Mesothelial cell of epicardium (in vitro differentiated cells): ENCODE measurements around the gene YY1AP1. TPM values are rescaled to one million over a fixed set of nuclear protein-coding genes. Genes with fewer than 3 reads are reported as not detected.
"Not testable (repeated sequence)": the region's sequence is repeated elsewhere in the genome, so short reads cannot be mapped to it uniquely, and the experiment has no call there.

Experiments
- DNase-seq, 2 experiments: peaks; one replicate each; pipeline ENCODE4 v3.0.0; 2021; ENCODE audit warnings: low spot score in 2 of 2; ENCODE audit not compliant: unreplicated experiment in 2 of 2
- H3K27ac Mint-ChIP-seq: 2 replicates; pipeline ENCODE4 v1.8.0; 2021; ENCODE audit warnings: mixed read lengths
- H3K27me3 Mint-ChIP-seq: 2 replicates; pipeline ENCODE4 v1.8.0; 2021; ENCODE audit warnings: low read depth, mixed read lengths
- H3K36me3 Mint-ChIP-seq: 2 replicates; pipeline ENCODE4 v1.8.0; 2021; ENCODE audit warnings: mixed read lengths
- H3K4me1 Mint-ChIP-seq: 2 replicates; pipeline ENCODE4 v1.8.0; 2021; ENCODE audit warnings: mixed read lengths
- H3K4me3 Mint-ChIP-seq: 2 replicates; pipeline ENCODE4 v1.8.0; 2021; ENCODE audit warnings: mild to moderate bottlenecking, moderate library complexity, mixed read lengths
- H3K9me3 Mint-ChIP-seq: 2 replicates; pipeline ENCODE4 v1.8.0; 2021; ENCODE audit warnings: mixed read lengths
- total RNA-seq: library from RNA; stranded (reverse); gene quantifications from 3 replicates; pipeline ENCODE4 v1.2.1, GENCODE V29; 2021
- TF ChIP-seq, protein P1 (sequence below): fragments of 200-600 bp; sonication (generic); IDR thresholded peaks from one replicate; pipeline ENCODE4 v1.5.0; 2021; ENCODE audit warnings: antibody characterized with exemption; ENCODE audit not compliant: unreplicated experiment

YY1AP1 gene
- total RNA-seq, 1 donor from 2014 or later: 56.2 TPM

DNA sequence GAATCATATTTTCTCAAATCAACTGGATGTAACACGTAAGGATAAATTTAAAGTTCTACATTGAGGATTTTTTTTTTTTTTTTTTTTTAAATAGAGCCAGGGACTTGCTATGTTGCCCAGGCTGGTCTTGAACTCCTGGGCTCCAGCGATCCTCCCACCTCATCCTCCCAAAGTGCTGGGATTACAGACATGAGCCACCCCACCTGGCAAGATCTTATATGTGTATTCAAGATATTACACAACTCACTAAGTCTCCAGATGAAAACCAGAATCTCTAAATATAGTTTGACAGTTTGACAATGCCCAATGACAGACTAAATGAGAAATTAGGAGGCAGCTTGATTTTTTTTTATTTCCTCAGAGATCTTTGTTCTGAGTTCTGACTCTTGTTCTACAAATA, 6.8 kb downstream of the YY1AP1 start:
- Mint-ChIP-seq H3K4me3 (no peak overlapping the region), H3K9me3 (no peaks in the 10 kb centered on the region), H3K4me1 (peaks cover 14% of the 10 kb centered on the region), H3K27ac (no peak overlapping the region), H3K27me3 (no peaks in the 10 kb centered on the region), H3K36me3 (peaks cover 29% of the 10 kb centered on the region)
- TF ChIP-seq, protein P1, sequence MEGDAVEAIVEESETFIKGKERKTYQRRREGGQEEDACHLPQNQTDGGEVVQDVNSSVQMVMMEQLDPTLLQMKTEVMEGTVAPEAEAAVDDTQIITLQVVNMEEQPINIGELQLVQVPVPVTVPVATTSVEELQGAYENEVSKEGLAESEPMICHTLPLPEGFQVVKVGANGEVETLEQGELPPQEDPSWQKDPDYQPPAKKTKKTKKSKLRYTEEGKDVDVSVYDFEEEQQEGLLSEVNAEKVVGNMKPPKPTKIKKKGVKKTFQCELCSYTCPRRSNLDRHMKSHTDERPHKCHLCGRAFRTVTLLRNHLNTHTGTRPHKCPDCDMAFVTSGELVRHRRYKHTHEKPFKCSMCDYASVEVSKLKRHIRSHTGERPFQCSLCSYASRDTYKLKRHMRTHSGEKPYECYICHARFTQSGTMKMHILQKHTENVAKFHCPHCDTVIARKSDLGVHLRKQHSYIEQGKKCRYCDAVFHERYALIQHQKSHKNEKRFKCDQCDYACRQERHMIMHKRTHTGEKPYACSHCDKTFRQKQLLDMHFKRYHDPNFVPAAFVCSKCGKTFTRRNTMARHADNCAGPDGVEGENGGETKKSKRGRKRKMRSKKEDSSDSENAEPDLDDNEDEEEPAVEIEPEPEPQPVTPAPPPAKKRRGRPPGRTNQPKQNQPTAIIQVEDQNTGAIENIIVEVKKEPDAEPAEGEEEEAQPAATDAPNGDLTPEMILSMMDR: no peak
- no peak for DNase-seq

DNA sequence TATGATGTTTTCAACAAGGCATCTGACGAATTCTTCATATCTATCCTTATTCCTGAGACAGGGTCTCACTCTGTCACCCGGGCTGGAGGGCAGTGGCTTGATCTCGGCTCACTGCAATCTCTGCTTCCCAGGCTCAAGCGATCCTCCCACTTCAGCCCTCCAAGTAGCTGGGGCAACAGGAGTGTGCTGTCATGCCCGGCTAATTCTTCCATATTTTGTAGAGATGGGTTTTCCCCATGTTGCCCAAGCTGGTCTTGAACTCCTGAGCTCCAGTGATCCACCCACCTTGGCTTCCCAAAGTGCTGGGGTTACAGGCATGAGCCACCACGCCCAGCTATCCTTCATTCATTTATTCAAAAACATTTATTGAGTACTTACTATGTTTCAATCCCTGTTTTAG, 8.0 kb downstream of the YY1AP1 start:
- no peaks in the 10 kb centered on the region for H3K9me3 Mint-ChIP-seq
- no peak overlapping the region for H3K4me3 Mint-ChIP-seq
- peaks cover 38% of the 10 kb centered on the region for H3K36me3 Mint-ChIP-seq
- no peaks in the 10 kb centered on the region for H3K27me3 Mint-ChIP-seq
- H3K27ac Mint-ChIP-seq: no peak overlapping the region
- TF ChIP-seq, protein P1: no peak
- H3K4me1 Mint-ChIP-seq: peaks cover 5% of the 10 kb centered on the region
- DNase-seq: no peak

DNA sequence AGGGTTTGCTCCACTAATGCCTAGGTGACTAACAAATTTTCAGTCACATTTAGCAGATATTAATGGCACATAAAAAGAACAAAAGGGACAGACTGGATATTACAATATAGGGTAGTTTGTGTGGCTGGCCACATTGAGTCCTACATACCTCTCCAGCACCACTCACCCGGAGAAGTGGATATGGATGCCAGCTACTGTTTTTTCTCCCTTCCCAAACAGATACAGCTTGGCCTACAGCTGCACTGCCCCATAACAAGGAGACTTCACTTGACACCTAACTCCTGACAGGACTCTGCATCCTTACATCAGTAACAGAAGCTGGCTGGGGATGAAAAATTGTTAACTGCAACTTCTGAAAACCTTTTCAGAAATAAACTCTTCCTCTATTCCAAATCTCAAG, 9.6 kb downstream of the YY1AP1 start:
- not testable (repeated sequence) for H3K9me3 Mint-ChIP-seq, H3K4me3 Mint-ChIP-seq, H3K4me1 Mint-ChIP-seq, H3K27ac Mint-ChIP-seq, DNase-seq, H3K27me3 Mint-ChIP-seq
- H3K36me3 Mint-ChIP-seq: peaks cover 47% of the 10 kb centered on the region

DNA sequence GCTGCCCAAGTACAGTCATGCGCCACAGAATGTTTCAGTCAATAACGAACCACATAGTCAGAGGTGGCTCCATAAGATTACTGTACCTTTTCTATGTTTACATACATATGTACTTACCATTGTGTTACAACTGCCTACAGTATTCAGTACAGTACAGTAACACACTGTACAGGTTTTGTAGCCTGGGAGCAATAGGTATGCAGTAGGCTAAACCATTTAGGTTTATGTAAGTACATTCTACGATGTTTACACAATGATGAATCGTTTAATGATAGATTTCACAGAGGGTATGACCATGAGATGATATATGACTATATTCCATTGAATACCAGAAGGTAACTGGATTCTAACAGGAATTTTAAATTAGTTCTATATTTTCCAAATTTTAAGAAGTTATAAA, 10.5 kb downstream of the YY1AP1 start:
- no peak for DNase-seq
- Mint-ChIP-seq H3K9me3 (no peaks in the 10 kb centered on the region), H3K4me3 (no peak overlapping the region)

DNA sequence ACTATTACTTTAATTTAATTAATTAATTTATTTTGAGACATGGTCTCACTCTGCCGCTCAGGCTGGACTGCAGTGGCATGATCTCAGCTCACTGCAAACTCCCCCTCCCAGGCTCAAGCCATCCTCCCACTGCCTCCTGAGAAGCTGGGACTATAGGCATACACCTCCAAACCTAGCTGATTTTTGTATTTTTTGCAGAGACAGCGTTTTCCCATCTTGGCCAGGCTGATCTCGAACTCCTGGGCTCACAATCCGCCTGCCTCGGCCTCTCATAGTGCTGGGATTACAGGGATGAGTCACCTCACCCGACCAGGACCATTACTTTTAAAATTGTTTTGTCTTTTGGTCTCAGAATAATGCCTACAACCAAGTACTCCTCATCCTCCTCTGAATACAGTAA, 15.6 kb downstream of the YY1AP1 start:
- H3K27ac Mint-ChIP-seq: no peak overlapping the region
- peaks cover 65% of the 10 kb centered on the region for H3K36me3 Mint-ChIP-seq
- no peaks in the 10 kb centered on the region for H3K27me3 Mint-ChIP-seq
- no peaks in the 10 kb centered on the region for H3K4me1 Mint-ChIP-seq
- no peak for DNase-seq
- H3K4me3 Mint-ChIP-seq: no peak overlapping the region
- H3K9me3 Mint-ChIP-seq: no peaks in the 10 kb centered on the region
- TF ChIP-seq, protein P1: no peak

More for the DNA sequence above, 10.5 kb downstream of the YY1AP1 start:
- Mint-ChIP-seq H3K4me1 (no peaks in the 10 kb centered on the region), H3K27me3 (no peaks in the 10 kb centered on the region), H3K36me3 (peaks cover 50% of the 10 kb centered on the region), H3K27ac (no peak overlapping the region)
- TF ChIP-seq, protein P1: no peak

DNA sequence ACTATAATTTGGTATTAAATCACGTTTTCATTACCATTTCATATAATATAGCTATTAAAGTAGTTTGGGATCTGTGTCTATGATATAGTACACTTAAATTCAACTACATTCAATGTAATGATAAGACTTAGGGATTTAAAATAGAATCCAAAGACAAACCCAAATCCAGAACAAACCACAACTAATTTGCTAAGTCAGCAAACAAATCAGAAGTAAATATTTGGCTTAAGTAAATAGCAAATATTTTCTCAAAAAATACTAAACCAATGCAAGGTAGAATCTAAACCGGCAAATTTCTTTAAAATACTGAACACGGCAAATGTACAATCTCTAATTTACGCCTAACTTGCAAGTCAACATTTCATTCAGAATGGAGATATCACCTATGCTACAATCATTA, 16.8 kb downstream of the YY1AP1 start:
- Mint-ChIP-seq H3K36me3 (peaks cover 57% of the 10 kb centered on the region), H3K4me3 (no peak overlapping the region)

More for the DNA sequence above, 16.8 kb downstream of the YY1AP1 start:
- H3K9me3 Mint-ChIP-seq: no peaks in the 10 kb centered on the region
- no peak for DNase-seq
- TF ChIP-seq, protein P1: no peak
- no peaks in the 10 kb centered on the region for H3K27me3 Mint-ChIP-seq
- H3K27ac Mint-ChIP-seq: no peak overlapping the region
- H3K4me1 Mint-ChIP-seq: no peaks in the 10 kb centered on the region
